H9 (cell line): ENCODE data around the gene TMEFF2. TPM values are rescaled to one million over a fixed set of nuclear protein-coding genes. Genes with fewer than 3 reads are reported as not detected.

Source experiments
- DNase-seq: peaks from one replicate; pipeline ENCODE4 v3.0.0-alpha.2; 2017
- H2AFZ ChIP-seq: one replicate; pipeline ENCODE4 v1.6.1; 2013; ENCODE audit warnings: mild to moderate bottlenecking, low read length, control low read depth, moderate library complexity
- H2AK5ac ChIP-seq: 2 replicates; pipeline ENCODE4 v1.6.1; 2013; ENCODE audit warnings: low read length, control low read depth, mixed read lengths; ENCODE audit not compliant: insufficient read length
- H2BK120ac ChIP-seq: one replicate; pipeline ENCODE4 v1.6.1; 2013; ENCODE audit warnings: low read depth, mild to moderate bottlenecking, low read length, control low read depth, inconsistent platforms; ENCODE audit not compliant: poor library complexity, severe bottlenecking
- H2BK12ac ChIP-seq: 2 replicates; pipeline ENCODE4 v1.6.1; 2013; ENCODE audit warnings: low read length, control low read depth, mixed read lengths, low read depth; ENCODE audit not compliant: insufficient read length
- H2BK15ac ChIP-seq: 2 replicates; pipeline ENCODE4 v1.6.1; 2013; ENCODE audit warnings: low read depth, low read length, control low read depth
- H2BK20ac ChIP-seq: one replicate; pipeline ENCODE4 v1.6.1; 2013; ENCODE audit warnings: low read depth, mild to moderate bottlenecking, low read length, control low read depth, inconsistent platforms; ENCODE audit not compliant: poor library complexity, severe bottlenecking
- H2BK5ac ChIP-seq: 2 replicates; pipeline ENCODE4 v1.6.1; 2013; ENCODE audit warnings: low read length, control low read depth, mixed read lengths; ENCODE audit not compliant: insufficient read length
- H3K14ac ChIP-seq: 2 replicates; pipeline ENCODE4 v1.6.1; 2013; ENCODE audit warnings: low read length, control low read depth; ENCODE audit not compliant: insufficient read depth
- H3K18ac ChIP-seq: 2 replicates; pipeline ENCODE4 v1.6.1; 2013; ENCODE audit warnings: low read depth, mild to moderate bottlenecking, mixed read lengths, low read length, control low read depth; ENCODE audit not compliant: insufficient read length
- H3K23ac ChIP-seq: 2 replicates; pipeline ENCODE4 v1.6.1; 2013; ENCODE audit warnings: low read length, control low read depth, mixed read lengths, low read depth; ENCODE audit not compliant: insufficient read length
- H3K23me2 ChIP-seq: 2 replicates; pipeline ENCODE4 v1.6.1; 2013; ENCODE audit warnings: low read depth, mild to moderate bottlenecking, mixed read lengths, low read length, control low read depth; ENCODE audit not compliant: insufficient read length, poor library complexity, severe bottlenecking
- H3K27ac ChIP-seq: 2 replicates; pipeline ENCODE4 v1.5.1; 2013; ENCODE audit warnings: low read length, control low read depth, mixed read lengths, low read depth; ENCODE audit not compliant: insufficient read length
- H3K27me3 ChIP-seq: 2 replicates; pipeline ENCODE4 v1.6.1; 2013; ENCODE audit warnings: low read length, control low read depth, inconsistent platforms; ENCODE audit not compliant: insufficient read depth
- H3K4ac ChIP-seq: 2 replicates; pipeline ENCODE4 v1.6.1; 2013; ENCODE audit warnings: low read depth, mild to moderate bottlenecking, control low read depth, inconsistent platforms, low read length, moderate library complexity
- H3K4me1 ChIP-seq: 2 replicates; pipeline ENCODE4 v1.6.1; 2013; ENCODE audit warnings: low read length, control low read depth, inconsistent platforms; ENCODE audit not compliant: insufficient read depth
- H3K4me2 ChIP-seq: 2 replicates; pipeline ENCODE4 v1.6.1; 2013; ENCODE audit warnings: low read length, control low read depth, mixed read lengths; ENCODE audit not compliant: insufficient read length, insufficient read depth
- H3K56ac ChIP-seq: 2 replicates; pipeline ENCODE4 v1.6.1; 2013; ENCODE audit warnings: low read depth, mild to moderate bottlenecking, mixed read lengths, low read length, control low read depth; ENCODE audit not compliant: insufficient read length
- H3K79me1 ChIP-seq: 2 replicates; pipeline ENCODE4 v1.6.1; 2013; ENCODE audit warnings: low read depth, mild to moderate bottlenecking, moderate library complexity, low read length, control low read depth, inconsistent platforms; ENCODE audit not compliant: insufficient read depth, poor library complexity, severe bottlenecking
- H3K79me2 ChIP-seq: 2 replicates; pipeline ENCODE4 v1.6.1; 2013; ENCODE audit warnings: low read length, control low read depth, inconsistent platforms; ENCODE audit not compliant: insufficient read depth
- H3K9ac ChIP-seq: 2 replicates; pipeline ENCODE4 v1.6.1; 2013; ENCODE audit warnings: low read length, control low read depth, mixed read lengths; ENCODE audit not compliant: insufficient read length; ENCODE audit errors: extremely low read depth
- H3K9me3 ChIP-seq: one replicate; pipeline ENCODE4 v1.6.1; 2013; ENCODE audit warnings: low read depth, low read length, inconsistent platforms; ENCODE audit not compliant: control insufficient read depth
- H3T11ph ChIP-seq: one replicate; pipeline ENCODE4 v1.6.1; 2013; ENCODE audit warnings: mild to moderate bottlenecking, low read length, control low read depth, inconsistent platforms
- H4K20me1 ChIP-seq: one replicate; pipeline ENCODE4 v1.6.1; 2013; ENCODE audit not compliant: control insufficient read depth, insufficient read length, insufficient read depth
- H4K5ac ChIP-seq: 2 replicates; pipeline ENCODE4 v1.6.1; 2013; ENCODE audit warnings: low read depth, mild to moderate bottlenecking, mixed read lengths, low read length, control low read depth; ENCODE audit not compliant: insufficient read length
- H4K8ac ChIP-seq: replicated peaks from 2 replicates; pipeline ENCODE4 v1.6.1; 2013; ENCODE audit warnings: low read length, control low read depth, mixed read lengths, low read depth; ENCODE audit not compliant: insufficient read length
- H4K91ac ChIP-seq: 2 replicates; pipeline ENCODE4 v1.6.1; 2013; ENCODE audit warnings: low read depth, mild to moderate bottlenecking, moderate library complexity, mixed read lengths, low read length, control low read depth; ENCODE audit not compliant: insufficient read length
- H3K27ac Mint-ChIP-seq, 3 experiments: 2 replicates in 2 of 3; 3 replicates in 1 of 3; pipeline ENCODE4 v1.8.0; 2020 to 2021; ENCODE audit warnings: mixed read lengths in 3 of 3, mild to moderate bottlenecking in 1 of 3, moderate library complexity in 1 of 3
- H3K27me3 Mint-ChIP-seq: 2 replicates; pipeline ENCODE4 v1.8.0; 2021; ENCODE audit warnings: low read depth, mild to moderate bottlenecking, moderate library complexity, mixed read lengths
- H3K36me3 Mint-ChIP-seq, 3 experiments: 2 replicates in 2 of 3; 3 replicates in 1 of 3; pipeline ENCODE4 v1.8.0; 2020 to 2021; ENCODE audit warnings: low read depth in 3 of 3, mixed read lengths in 3 of 3; ENCODE audit not compliant: insufficient read depth in 1 of 3
- H3K4me1 Mint-ChIP-seq, 2 experiments: 2 replicates each; pipeline ENCODE4 v1.8.0; 2020; ENCODE audit warnings: mixed read lengths in 2 of 2
- H3K4me3 Mint-ChIP-seq, 2 experiments: 2 replicates in 1 of 2; 3 replicates in 1 of 2; pipeline ENCODE4 v1.8.0; 2020 to 2021; ENCODE audit warnings: mild to moderate bottlenecking in 2 of 2, mixed read lengths in 2 of 2, moderate library complexity in 1 of 2
- H3K9me3 Mint-ChIP-seq, 2 experiments: 2 replicates in 1 of 2; 3 replicates in 1 of 2; pipeline ENCODE4 v1.8.0; 2020; ENCODE audit warnings: mild to moderate bottlenecking in 2 of 2, mixed read lengths in 2 of 2, moderate library complexity in 1 of 2
- WGBS: extraction: QIAGEN DNeasy Blood & Tissue Kit; methylation state at CpG from one replicate; pipeline ENCODE4 v1.1.7; 2013; ENCODE audit warnings: missing lambda C conversion rate, low lambda C conversion rate, mixed read lengths; ENCODE audit not compliant: insufficient read length; ENCODE audit errors: extremely low coverage; 5-methylcytosine and 5-hydroxymethylcytosine counted together
- total RNA-seq: library from RNA; stranded (reverse); gene quantifications from 2 replicates; pipeline ENCODE4 v1.2.1, GENCODE V29; 2021
- TF ChIP-seq, protein P1 (sequence below): fragments of 200-600 bp; sonication (generic); conservative IDR thresholded peaks from 3 replicates; pipeline ENCODE4 v1.8.0; 2021; ENCODE audit warnings: antibody characterized with exemption, mild to moderate bottlenecking

The TMEFF2 gene
- total RNA-seq, 1 experiment from 2014 or later, result 0.39 TPM

DNA sequence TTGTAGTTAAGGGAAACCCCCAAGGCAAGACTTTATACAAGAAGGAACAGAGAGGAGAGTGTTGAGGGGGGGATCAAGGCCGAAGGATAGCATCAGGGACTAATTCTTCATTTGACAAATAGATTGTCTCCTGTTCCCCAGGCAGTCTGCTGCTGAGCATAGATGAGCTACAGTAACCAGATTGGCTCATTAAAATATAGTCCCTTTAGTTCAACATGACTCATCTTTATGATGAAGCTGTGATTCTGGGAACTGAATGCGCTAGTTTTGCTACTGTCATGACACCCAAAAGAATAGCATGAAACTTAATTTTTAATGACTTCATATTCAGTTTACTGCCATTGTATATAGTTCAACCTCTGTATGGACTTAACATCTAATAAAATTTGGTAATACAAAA lies 35.5 kb downstream of the TMEFF2 start:
- Histone ChIP-seq H3K18ac (no peak overlapping the region), H2BK15ac (no peak overlapping the region), H3K56ac (no peak overlapping the region), H2AK5ac (no peak overlapping the region), H2BK120ac (no peak overlapping the region), H3T11ph (no peak overlapping the region), H3K27me3 (no peaks in the 10 kb centered on the region), H2BK12ac (no peak overlapping the region), H2BK5ac (no peak overlapping the region), H4K91ac (no peak overlapping the region), H3K14ac (no peak overlapping the region), H4K8ac (no peak overlapping the region), H4K5ac (no peak overlapping the region), H2AFZ (no peak overlapping the region), H3K79me1 (no peaks in the 10 kb centered on the region), H3K4me2 (no peak overlapping the region), H3K4me1 (no peaks in the 10 kb centered on the region), H3K23ac (no peak overlapping the region), H3K79me2 (no peaks in the 10 kb centered on the region), H3K23me2 (no peaks in the 10 kb centered on the region), H4K20me1 (no peaks in the 10 kb centered on the region), H3K9me3 (no peaks in the 10 kb centered on the region), H3K9ac (no peak overlapping the region), H3K4ac (no peak overlapping the region), H2BK20ac (no peak overlapping the region), H3K27ac (no peak overlapping the region)
- DNase-seq, result no peak
- H3K27me3 Mint-ChIP-seq, result no peaks in the 10 kb centered on the region
- H3K9me3 Mint-ChIP-seq, result no peaks in the 10 kb centered on the region
- H3K36me3 Mint-ChIP-seq, result no peaks in the 10 kb centered on the region
- no peak overlapping the region for H3K27ac Mint-ChIP-seq
- TF ChIP-seq, protein P1, sequence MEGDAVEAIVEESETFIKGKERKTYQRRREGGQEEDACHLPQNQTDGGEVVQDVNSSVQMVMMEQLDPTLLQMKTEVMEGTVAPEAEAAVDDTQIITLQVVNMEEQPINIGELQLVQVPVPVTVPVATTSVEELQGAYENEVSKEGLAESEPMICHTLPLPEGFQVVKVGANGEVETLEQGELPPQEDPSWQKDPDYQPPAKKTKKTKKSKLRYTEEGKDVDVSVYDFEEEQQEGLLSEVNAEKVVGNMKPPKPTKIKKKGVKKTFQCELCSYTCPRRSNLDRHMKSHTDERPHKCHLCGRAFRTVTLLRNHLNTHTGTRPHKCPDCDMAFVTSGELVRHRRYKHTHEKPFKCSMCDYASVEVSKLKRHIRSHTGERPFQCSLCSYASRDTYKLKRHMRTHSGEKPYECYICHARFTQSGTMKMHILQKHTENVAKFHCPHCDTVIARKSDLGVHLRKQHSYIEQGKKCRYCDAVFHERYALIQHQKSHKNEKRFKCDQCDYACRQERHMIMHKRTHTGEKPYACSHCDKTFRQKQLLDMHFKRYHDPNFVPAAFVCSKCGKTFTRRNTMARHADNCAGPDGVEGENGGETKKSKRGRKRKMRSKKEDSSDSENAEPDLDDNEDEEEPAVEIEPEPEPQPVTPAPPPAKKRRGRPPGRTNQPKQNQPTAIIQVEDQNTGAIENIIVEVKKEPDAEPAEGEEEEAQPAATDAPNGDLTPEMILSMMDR, result no peak
- peaks cover 0 to 2% of the 10 kb centered on the region in 2 experiments; a peak in 1 of 4 replicates for H3K4me1 Mint-ChIP-seq
- H3K4me3 Mint-ChIP-seq, result no peak overlapping the region
- no CpG with 5 or more reads among the region's 2 CpGs for WGBS
